MM.1S (cell line): Measurements from ENCODE around the gene ZSCAN30.
"Not testable (repeated sequence)": the region's sequence is repeated elsewhere in the genome, so short reads cannot be mapped to it uniquely, and the experiment has no call there.

ENCODE experiments used
- DNase-seq: peaks from one replicate; pipeline ENCODE4 v3.0.0-alpha.2; 2015
- H2AFZ ChIP-seq: fragments of 300-600 bp; sonication (generic); 2 replicates; pipeline ENCODE4 v1.6.0; 2016; ENCODE audit warnings: antibody characterized with exemption, low read length
- H3F3A ChIP-seq: fragments of 300-600 bp; sonication (generic); 2 replicates; pipeline ENCODE4 v1.6.1; 2016; ENCODE audit warnings: mild to moderate bottlenecking, antibody characterized with exemption, low read length, moderate library complexity, mixed read lengths; ENCODE audit not compliant: insufficient read depth
- H3K27ac ChIP-seq: fragments of 300-600 bp; sonication (generic); 2 replicates; pipeline ENCODE4 v1.5.1; 2016; ENCODE audit warnings: mild to moderate bottlenecking, low read length
- H3K27me3 ChIP-seq: fragments of 300-600 bp; sonication (generic); replicated peaks from 2 replicates; pipeline ENCODE4 v1.6.0; 2016; ENCODE audit warnings: low read length; ENCODE audit not compliant: insufficient read depth
- H3K36me3 ChIP-seq: fragments of 300-600 bp; sonication (generic); replicated peaks from 2 replicates; pipeline ENCODE4 v1.6.1; 2016; ENCODE audit warnings: mild to moderate bottlenecking, low read length, mixed read lengths; ENCODE audit not compliant: insufficient read depth
- H3K4me1 ChIP-seq: fragments of 300-600 bp; sonication (generic); 2 replicates; pipeline ENCODE4 v1.6.1; 2016; ENCODE audit warnings: low read length, mixed read lengths
- H3K4me2 ChIP-seq: fragments of 300-600 bp; sonication (generic); 2 replicates; pipeline ENCODE4 v1.6.0; 2016; ENCODE audit warnings: low read depth, low read length
- H3K4me3 ChIP-seq: fragments of 300-600 bp; sonication (generic); 2 replicates; pipeline ENCODE4 v1.5.1; 2016; ENCODE audit warnings: low read length, mixed read lengths
- H3K79me2 ChIP-seq: fragments of 300-600 bp; sonication (generic); 2 replicates; pipeline ENCODE4 v1.6.1; 2016; ENCODE audit warnings: mixed run types, low read length, mixed read lengths
- H3K9ac ChIP-seq: fragments of 300-600 bp; sonication (generic); 2 replicates; pipeline ENCODE4 v1.6.1; 2016; ENCODE audit warnings: low read length, mixed read lengths
- H3K9me2 ChIP-seq: fragments of 300-600 bp; sonication (generic); replicated peaks from 2 replicates; pipeline ENCODE4 v1.6.1; 2016; ENCODE audit warnings: mild to moderate bottlenecking, low read length, mixed read lengths; ENCODE audit not compliant: insufficient read depth
- H3K9me3 ChIP-seq: fragments of 300-600 bp; sonication (generic); replicated peaks from 2 replicates; pipeline ENCODE4 v1.6.1; 2016; ENCODE audit warnings: mild to moderate bottlenecking, low read length, mixed read lengths; ENCODE audit not compliant: insufficient read depth
- H4K20me1 ChIP-seq: fragments of 300-600 bp; sonication (generic); 2 replicates; pipeline ENCODE4 v1.6.1; 2016; ENCODE audit warnings: mild to moderate bottlenecking, low read length, moderate library complexity, mixed read lengths; ENCODE audit not compliant: insufficient read depth
- CTCF ChIP-seq: fragments of 300-600 bp; sonication (generic); IDR thresholded peaks from 2 replicates; pipeline ENCODE4 v1.5.1; 2016; ENCODE audit warnings: antibody characterized with exemption, low read length, mixed read lengths
- EZH2 ChIP-seq: fragments of 300-600 bp; sonication (generic); optimal IDR thresholded peaks from 2 replicates; pipeline ENCODE3; 2017; ENCODE audit warnings: low read depth, mild to moderate bottlenecking, antibody characterized with exemption, low read length, mixed read lengths
- EZH2phosphoT487 ChIP-seq: fragments of 300-600 bp; sonication (generic); IDR thresholded peaks from 2 replicates; pipeline ENCODE4 v1.6.1; 2018; ENCODE audit warnings: antibody characterized with exemption, low read length

The ZSCAN30 gene

DNA sequence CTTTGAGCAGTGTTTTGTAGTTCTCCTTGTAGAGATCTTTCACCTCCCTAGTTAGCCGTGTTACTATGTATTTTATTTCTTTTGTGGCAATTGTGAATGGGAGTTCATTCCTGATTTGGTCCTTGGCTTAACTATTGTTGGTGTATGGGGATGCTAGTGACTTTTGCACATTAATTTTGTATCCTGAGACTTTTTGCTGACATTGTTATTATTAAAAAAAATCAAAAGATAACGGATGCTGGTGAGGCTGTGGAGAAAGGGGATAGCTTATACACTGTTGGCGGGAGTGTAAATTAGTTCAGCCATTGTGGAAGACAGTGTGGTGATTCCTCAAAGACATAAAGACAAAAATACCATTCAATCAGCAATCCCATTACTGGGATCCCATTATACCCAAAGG lies 66.2 kb downstream of the ZSCAN30 start:
- Histone ChIP-seq H3K27ac (no peak overlapping the region), H4K20me1 (no peaks in the 10 kb centered on the region), H3K9ac (no peak overlapping the region), H3K27me3 (no peaks in the 10 kb centered on the region), H3K4me1 (no peaks in the 10 kb centered on the region), H3K9me2 (no peaks in the 10 kb centered on the region), H2AFZ (no peak overlapping the region), H3K4me2 (no peak overlapping the region), H3K79me2 (no peaks in the 10 kb centered on the region), H3K4me3 (no peak overlapping the region), H3K36me3 (no peaks in the 10 kb centered on the region), H3K9me3 (no peaks in the 10 kb centered on the region), H3F3A (no peaks in the 10 kb centered on the region)
- DNase-seq, result no peak
- TF ChIP-seq EZH2phosphoT487, result no peak
- TF ChIP-seq EZH2, result no peak
- no peak for TF ChIP-seq CTCF

- Histone ChIP-seq H3K9me2 (no peaks in the 10 kb centered on the region), H3K9me3 (no peaks in the 10 kb centered on the region), H3K27ac (no peak overlapping the region), H2AFZ (no peak overlapping the region), H3K4me1 (no peaks in the 10 kb centered on the region), H3K36me3 (no peaks in the 10 kb centered on the region), H3K79me2 (no peaks in the 10 kb centered on the region), H4K20me1 (no peaks in the 10 kb centered on the region), H3K27me3 (no peaks in the 10 kb centered on the region), H3K4me2 (no peak overlapping the region), H3K4me3 (no peak overlapping the region), H3K9ac (no peak overlapping the region), H3F3A (no peaks in the 10 kb centered on the region)
- no peak for TF ChIP-seq CTCF
- no peak for TF ChIP-seq EZH2phosphoT487
- TF ChIP-seq EZH2, result no peak
- DNase-seq, result no peak
Measured at GRCh38 chr18:35220424-35220823, 69.6 kb downstream of the ZSCAN30 start.

- DNase-seq, result not testable (repeated sequence)
Measured at GRCh38 chr18:35219331-35219730, 70.7 kb downstream of the ZSCAN30 start.

GRCh38 chr18:35216611-35217010 lies 73.4 kb downstream of the ZSCAN30 start:
- H4K20me1 ChIP-seq, H2AFZ ChIP-seq, H3F3A ChIP-seq, H3K9me2 ChIP-seq, H3K79me2 ChIP-seq, H3K36me3 ChIP-seq, H3K27ac ChIP-seq, H3K9ac ChIP-seq, H3K4me3 ChIP-seq, H3K4me2 ChIP-seq, H3K9me3 ChIP-seq, H3K27me3 ChIP-seq, H3K4me1 ChIP-seq, DNase-seq: not testable (repeated sequence)

More at GRCh38 chr18:35219331-35219730, 70.7 kb downstream of the ZSCAN30 start:
- H3K27me3 ChIP-seq, H2AFZ ChIP-seq, H3K9ac ChIP-seq, H3K36me3 ChIP-seq, H4K20me1 ChIP-seq, H3K4me1 ChIP-seq, H3K79me2 ChIP-seq, H3K4me3 ChIP-seq, H3K9me2 ChIP-seq, H3K9me3 ChIP-seq, H3K27ac ChIP-seq, H3K4me2 ChIP-seq, H3F3A ChIP-seq: not testable (repeated sequence)
